HG02970 (cell line): ENCODE results near the gene ERVFRD-1.
"Not testable (repeated sequence)": the region's sequence is repeated elsewhere in the genome, so short reads cannot be mapped to it uniquely, and the experiment has no call there.

Source experiments
- ATAC-seq: cut with Tn5 transposase; IDR thresholded peaks from one replicate; pipeline ENCODE4 v1.9.1; 2021; ENCODE audit warnings: mild to moderate bottlenecking, moderate library complexity, moderate number of reproducible peaks; ENCODE audit not compliant: unreplicated experiment, low FRiP score

Gene ERVFRD-1

GRCh38 chr6:11092668-11093375 is 18.7 kb downstream of the ERVFRD-1 start:
- ATAC-seq = no peak

DNA sequence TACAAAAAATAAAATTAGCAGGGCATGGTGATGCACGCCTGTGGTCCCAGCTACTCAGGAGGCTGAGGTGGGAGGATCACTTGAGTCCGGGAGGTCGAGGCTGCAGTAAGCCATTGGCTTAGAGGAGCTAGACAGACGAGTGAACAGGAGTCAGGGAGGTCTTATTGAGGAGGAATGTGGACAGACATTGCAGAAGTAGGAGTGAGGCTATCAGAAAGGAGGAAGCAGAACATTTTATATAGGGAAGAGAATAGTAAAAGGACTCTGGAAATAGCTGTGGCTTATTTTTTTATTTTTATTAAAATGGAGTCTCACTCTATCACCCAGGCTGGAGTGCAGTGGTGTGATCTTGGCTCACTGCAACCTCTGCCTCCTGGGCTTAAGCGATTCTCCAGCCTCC is 20.4 kb downstream of the ERVFRD-1 start:
- not testable (repeated sequence) for ATAC-seq

DNA sequence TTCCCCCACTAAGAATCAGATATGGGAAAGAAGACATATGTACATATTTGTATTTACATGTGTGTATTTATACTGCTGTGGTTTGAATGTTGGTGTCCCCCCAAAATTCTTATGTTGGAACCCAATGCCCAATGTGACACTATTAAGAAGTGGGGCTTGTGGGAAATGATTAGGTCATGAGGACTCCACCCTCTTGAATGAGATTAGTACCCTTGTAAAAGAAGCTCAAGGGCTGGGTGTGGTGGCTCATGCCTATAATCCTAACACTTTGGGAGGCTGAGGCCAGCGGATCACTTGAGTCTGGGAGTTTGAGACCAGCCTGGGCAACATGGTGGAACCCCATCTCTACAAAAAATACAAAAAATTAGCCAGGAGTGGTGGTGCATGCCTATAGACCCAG is 21.8 kb downstream of the ERVFRD-1 start:
- no peak for ATAC-seq

GRCh38 chr6:11087141-11087812 is 24.2 kb downstream of the ERVFRD-1 start:
- ATAC-seq = not testable (repeated sequence)

DNA sequence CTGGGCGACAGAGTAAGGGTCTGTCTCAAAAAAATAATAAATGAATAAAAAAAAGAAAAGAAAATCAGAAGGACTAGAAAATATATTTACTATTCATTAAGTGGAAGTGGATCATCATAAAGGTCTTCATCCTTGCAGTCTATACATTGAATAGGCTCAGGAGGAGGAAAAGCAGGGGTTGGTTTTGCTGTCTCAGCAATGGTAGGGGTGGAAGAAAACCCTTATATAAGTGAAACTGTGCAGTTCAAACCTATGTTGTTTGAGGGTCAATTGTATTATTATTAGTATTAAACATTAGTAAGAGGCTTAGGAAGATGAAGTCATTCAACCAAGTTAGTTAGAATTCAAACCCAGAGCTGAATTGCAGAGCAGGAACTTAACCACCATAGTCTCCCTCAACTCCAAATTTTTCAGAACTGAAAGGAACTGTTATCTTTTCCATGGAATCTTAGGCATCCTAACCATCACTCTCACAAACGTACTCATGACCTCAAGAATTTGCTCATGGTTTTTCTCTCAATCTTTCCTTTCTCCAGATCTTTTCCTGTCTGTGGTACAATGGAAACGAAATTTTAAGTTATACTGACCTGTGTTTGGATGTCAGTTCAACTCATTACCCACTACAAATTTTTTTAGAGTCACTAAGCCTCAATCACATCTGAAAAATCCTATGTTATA is 25.6 kb downstream of the ERVFRD-1 start:
- no peak for ATAC-seq

DNA sequence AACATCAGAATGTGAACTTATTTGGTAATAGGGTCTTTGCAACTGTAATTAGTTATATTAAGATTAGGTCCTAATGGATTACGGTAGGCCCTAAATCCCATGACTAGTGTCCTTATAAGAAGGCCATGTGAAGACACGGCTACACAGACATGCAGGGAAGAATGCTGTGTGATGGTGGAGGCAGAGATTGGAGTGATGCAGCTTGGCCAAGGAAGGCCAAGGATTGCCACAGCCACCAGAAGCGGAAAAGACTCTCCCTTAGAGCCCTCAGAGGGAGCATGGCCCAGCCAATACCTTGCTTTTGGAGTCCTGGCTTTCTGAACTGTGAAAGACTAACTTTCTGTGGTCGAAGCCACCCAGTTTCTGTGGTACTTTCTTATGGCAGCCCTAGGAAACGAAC is 27.6 kb downstream of the ERVFRD-1 start:
- ATAC-seq = no peak

DNA sequence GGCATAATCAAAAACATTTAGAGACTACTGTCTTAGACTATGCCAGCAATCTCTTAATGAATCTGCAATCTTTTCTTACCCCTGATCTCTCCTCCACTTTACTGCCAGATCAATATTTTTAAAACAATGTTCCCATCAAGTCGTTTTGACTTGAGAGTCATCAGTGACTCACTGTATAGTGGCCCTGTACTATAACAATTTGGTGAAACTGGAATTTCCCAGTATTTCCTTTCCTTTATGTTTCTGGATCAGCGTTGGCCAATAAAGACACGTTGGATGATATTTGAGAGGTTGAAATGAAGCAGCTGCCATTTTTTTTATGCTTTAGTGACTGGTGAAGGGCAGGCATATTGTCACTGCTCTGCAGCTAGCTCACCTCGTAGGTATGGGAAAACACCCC is 28.0 kb downstream of the ERVFRD-1 start:
- no peak for ATAC-seq

GRCh38 chr6:11080296-11080695 is 31.2 kb downstream of the ERVFRD-1 start:
- no peak for ATAC-seq

DNA sequence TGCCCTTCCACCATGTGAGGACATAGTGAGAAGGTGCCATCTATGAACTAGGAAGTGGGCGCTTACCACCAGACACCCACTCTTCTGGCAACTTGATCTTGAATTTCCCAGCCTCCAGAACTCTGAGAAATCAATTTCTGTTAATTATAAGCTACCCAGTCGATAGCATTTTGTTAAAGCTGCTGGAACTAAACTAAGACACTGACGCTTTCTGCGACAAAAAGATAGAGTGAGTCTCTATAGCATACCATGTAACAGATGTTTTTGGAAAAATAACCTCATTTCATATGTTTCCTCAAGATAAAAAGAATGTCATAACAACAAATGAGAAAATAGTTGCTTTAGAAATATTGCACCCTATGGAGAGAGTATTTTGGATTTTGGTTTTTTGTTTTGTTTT is 33.3 kb downstream of the ERVFRD-1 start:
- no peak for ATAC-seq

DNA sequence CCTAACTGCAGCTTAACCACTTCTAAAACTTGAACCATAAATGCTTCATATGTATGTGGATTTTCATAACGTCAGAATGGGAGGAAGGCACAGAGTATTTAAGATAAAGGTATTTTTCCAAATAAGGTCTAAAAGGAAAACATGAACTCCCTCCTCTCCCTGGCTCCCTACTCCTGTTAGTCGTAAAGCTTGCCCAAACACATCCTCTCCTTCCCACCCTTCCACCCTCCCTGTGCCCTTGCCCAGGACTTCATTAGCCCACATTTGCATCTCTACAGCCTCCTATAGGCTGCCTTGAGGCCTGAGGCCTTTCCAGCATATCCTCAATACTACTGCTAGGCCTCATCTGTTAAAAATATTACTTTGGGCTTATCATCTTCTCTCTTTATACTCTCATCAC is 35.0 kb downstream of the ERVFRD-1 start:
- ATAC-seq = no peak

GRCh38 chr6:11072101-11072500 is 39.4 kb downstream of the ERVFRD-1 start:
- ATAC-seq = no peak

DNA sequence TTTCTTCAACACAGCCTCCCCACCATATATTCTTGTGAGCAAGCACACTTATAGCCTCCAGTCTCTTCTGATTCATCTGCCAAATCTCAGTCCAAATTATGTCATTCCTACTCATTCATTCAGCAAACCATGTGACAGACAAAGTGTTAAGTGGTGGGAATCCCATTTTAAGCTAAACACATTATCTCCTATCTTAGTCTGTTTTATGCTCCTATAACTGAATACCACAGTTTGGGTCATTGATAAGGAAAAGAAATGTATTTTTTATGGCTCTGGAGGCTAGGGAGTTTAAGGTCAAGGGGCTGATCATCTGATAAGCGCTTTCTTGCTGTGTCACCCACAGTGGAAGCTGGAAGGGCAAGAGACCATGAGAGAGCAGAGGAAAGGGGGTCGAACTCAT is 41.8 kb downstream of the ERVFRD-1 start:
- no peak for ATAC-seq

DNA sequence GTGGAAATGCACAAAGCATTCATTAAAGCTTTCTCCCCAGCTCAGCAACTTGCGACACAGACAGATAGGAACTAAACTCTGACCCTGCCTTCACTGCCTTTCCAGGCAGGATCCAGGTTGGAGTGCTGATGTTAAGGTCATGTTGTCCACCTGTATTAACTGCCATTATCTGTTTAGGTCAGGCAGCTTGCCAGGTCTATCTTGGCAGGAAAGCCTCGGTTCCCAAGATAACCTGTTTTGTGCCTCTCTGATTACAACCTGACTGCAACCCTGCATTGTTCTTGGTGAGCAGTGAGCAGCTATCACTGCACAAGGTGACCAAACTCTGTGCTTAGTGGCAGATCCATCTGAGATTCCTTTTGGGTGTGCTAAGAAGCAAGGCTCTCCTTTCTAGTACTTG is 44.2 kb downstream of the ERVFRD-1 start:
- no peak for ATAC-seq

DNA sequence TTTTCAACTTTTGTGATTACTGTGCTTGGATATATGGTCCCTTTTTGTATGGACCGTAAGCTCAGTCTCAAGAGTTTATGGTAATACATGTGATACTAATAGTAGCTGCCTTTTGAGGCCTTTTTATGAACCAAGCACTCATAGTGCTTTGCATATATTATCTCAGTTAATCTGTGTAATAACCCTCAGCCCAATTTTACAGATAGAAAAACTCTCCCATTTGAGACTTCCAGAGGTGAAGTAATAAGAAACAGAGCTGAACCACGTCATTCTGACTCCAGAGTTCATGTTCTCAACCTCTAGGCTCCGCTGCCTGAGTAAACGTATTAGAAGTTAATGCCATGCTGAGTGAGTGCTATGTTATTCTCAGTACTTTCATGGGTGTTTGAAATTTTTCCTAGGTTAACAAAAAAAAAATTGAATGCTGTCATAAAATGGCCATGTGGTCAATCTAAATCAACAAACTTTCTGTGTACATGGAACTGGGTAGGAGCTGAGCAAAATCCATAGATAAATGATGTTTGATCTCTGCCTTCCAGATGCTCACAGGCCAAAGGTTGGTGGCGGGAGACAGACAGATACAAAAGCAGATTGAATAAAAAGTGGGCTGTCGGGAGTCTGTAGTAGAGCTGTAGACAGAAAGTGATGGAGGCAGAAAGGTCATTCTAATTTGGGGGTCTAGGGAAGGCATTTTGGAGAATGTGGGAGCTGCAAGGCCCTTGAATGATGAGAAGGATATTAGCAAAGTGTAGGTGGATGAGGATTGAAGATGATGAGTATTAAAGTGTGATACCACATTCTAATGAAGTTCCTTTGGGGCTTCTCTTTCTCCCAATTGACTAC is 44.8 kb downstream of the ERVFRD-1 start:
- ATAC-seq = no peak

GRCh38 chr6:11065436-11066202 is 45.9 kb downstream of the ERVFRD-1 start:
- ATAC-seq = no peak

DNA sequence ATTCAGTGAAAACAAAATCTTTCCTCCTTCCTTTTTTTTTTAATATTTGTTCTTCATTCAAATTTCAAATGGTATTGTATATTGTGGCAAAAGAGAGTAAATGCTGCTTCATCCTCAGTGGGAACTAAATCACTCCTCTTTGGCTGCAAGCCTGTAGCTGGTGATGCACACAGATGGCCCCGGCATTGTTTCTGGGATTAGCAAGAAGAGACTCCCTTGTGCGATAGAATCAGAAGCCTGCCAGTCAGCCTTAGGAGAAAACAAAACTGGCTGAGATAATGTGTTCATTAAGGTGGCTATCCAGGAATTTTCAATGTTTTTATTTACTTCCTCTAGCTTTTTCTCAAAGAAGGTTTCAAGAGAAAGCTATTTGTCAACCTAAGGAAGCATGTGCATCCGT is 46.7 kb downstream of the ERVFRD-1 start:
- no peak for ATAC-seq

GRCh38 chr6:11062715-11063114 is 48.8 kb downstream of the ERVFRD-1 start:
- ATAC-seq = no peak

- ATAC-seq = no peak
Measured at GRCh38 chr6:11062083-11062482, 49.4 kb downstream of the ERVFRD-1 start.

GRCh38 chr6:11058406-11058805 is 53.1 kb downstream of the ERVFRD-1 start:
- ATAC-seq = no peak

DNA sequence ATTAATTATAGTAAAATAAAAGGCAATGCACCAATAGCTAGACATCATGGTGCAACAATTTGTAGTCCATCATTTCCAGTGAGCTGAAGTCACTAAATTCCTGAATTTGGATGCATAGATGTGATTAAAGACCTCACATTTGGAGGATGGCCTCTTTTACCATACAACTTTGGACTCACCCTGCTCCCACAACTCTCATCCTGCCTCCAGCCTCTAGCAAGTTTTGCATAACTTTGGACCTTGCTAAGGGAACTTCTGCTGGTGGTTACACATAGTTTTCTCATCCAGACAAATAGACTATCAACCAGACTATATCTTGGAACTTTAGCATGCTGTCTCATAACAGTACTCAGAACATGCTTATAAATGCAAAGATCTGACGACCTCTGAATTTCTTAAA is 54.7 kb downstream of the ERVFRD-1 start:
- ATAC-seq = no peak
